GM19035 (cell line): ENCODE measurements around the gene GPRC5D.

Source experiments
- ATAC-seq: cut with Tn5 transposase; IDR thresholded peaks from one replicate; pipeline ENCODE4 v1.9.1; 2021; ENCODE audit not compliant: unreplicated experiment

Gene GPRC5D

GRCh38 chr12:12938541-12938940 is 13.4 kb downstream of the GPRC5D start:
- ATAC-seq: no peak

- no peak for ATAC-seq
These were observed 14.9 kb downstream of the GPRC5D start for GRCh38 chr12:12936983-12937491.

GRCh38 chr12:12934556-12934955 is 17.4 kb downstream of the GPRC5D start:
- no peak for ATAC-seq

- no peak for ATAC-seq
These were observed 18.2 kb downstream of the GPRC5D start for GRCh38 chr12:12933742-12934141.

GRCh38 chr12:12930633-12931219 is 21.2 kb downstream of the GPRC5D start:
- no peak for ATAC-seq

- ATAC-seq: no peak
These were observed 22.3 kb downstream of the GPRC5D start for GRCh38 chr12:12929696-12930095.

- no peak for ATAC-seq
These were observed 24.5 kb downstream of the GPRC5D start for GRCh38 chr12:12927211-12928079.

GRCh38 chr12:12926571-12927071 is 25.3 kb downstream of the GPRC5D start:
- no peak for ATAC-seq

GRCh38 chr12:12925388-12925787 is 26.6 kb downstream of the GPRC5D start:
- ATAC-seq: no peak

- ATAC-seq: no peak
These were observed 27.8 kb downstream of the GPRC5D start for GRCh38 chr12:12924169-12924568.

- no peak for ATAC-seq
These were observed 29.0 kb downstream of the GPRC5D start for GRCh38 chr12:12922978-12923377.

GRCh38 chr12:12922191-12922616 is 29.8 kb downstream of the GPRC5D start:
- no peak for ATAC-seq

- ATAC-seq: no peak
These were observed 32.1 kb downstream of the GPRC5D start for GRCh38 chr12:12919666-12920435.

- ATAC-seq: no peak
These were observed 33.1 kb downstream of the GPRC5D start for GRCh38 chr12:12918781-12919389.

GRCh38 chr12:12917517-12917916 is 34.5 kb downstream of the GPRC5D start:
- no peak for ATAC-seq

- peak; percentile 97 for ATAC-seq
These were observed 35.6 kb downstream of the GPRC5D start for GRCh38 chr12:12916135-12916944.

GRCh38 chr12:12915656-12916055 is 36.3 kb downstream of the GPRC5D start:
- ATAC-seq: no peak

GRCh38 chr12:12912711-12913110 is 39.3 kb downstream of the GPRC5D start:
- ATAC-seq: no peak

GRCh38 chr12:12909995-12910420 is 42.0 kb downstream of the GPRC5D start:
- no peak for ATAC-seq
